Effector CD4-positive, alpha-beta T cell (primary cell): ENCODE measurements around the gene SCUBE3. TPM values are rescaled to one million over a fixed set of nuclear protein-coding genes. Genes with fewer than 3 reads are reported as not detected.

Experiments
- DNase-seq: peaks from one replicate; pipeline ENCODE4 v3.0.0-alpha.2; 2020
- total RNA-seq: gene quantifications from one replicate; lab custom pipeline; 2026; lab: John Stamatoyannopoulos, UW

SCUBE3 gene
- total RNA-seq = not detected

- no peak for DNase-seq
Observed at GRCh38 chr6:35213824-35214756, at the start of gene SCUBE3. SCUBE3 (plus strand) TSS chr6:35213956; CDS start chr6:35214419, 463 bp downstream.

GRCh38 chr6:35164277-35164676 is 49.5 kb upstream of the SCUBE3 start:
- no peak for DNase-seq

GRCh38 chr6:35164868-35165267 is 48.9 kb upstream of the SCUBE3 start:
- no peak for DNase-seq

DNA sequence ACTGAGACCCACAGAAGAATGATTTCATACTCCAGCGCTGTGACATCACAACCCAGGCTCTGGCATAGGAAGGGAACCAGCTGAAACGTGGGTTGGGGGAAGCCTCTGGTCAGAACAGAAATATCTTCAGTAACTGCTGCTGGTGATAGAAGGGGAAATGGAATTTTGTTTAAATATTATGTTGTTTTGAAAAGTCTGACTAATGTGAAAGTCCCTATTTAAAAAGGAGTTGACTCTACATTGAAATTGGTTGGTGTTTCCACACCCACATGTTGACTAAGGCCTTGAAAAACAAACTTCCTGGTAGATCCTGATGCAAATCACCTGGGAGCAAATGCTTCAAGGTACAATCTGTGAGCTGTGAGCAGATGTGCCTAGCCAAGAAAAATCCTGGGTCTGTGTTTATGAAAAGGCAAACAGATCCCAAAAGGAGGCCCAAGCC is 48.1 kb upstream of the SCUBE3 start:
- no peak for DNase-seq

DNA sequence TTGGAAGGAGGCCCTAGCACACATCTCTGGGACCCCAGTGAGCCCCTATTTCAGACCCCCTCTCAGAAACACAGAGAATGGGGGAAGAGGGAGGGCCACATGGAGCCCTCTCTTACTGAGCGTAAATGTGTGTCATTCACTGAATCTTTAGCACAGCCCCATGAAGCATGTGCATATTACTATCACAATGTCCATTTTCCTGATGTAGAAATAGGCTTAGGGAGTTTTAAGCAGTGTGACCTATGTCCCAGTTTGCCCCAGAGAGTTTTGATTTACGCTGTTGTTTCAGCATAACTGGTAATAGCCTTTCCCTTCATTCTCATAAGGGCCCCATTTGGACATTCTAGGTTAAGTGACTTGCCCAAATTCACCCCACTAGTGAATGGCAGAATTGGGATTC is 47.6 kb upstream of the SCUBE3 start:
- DNase-seq = no peak

- DNase-seq = no peak
Observed at GRCh38 chr6:35166520-35166919, 47.2 kb upstream of the SCUBE3 start.

DNA sequence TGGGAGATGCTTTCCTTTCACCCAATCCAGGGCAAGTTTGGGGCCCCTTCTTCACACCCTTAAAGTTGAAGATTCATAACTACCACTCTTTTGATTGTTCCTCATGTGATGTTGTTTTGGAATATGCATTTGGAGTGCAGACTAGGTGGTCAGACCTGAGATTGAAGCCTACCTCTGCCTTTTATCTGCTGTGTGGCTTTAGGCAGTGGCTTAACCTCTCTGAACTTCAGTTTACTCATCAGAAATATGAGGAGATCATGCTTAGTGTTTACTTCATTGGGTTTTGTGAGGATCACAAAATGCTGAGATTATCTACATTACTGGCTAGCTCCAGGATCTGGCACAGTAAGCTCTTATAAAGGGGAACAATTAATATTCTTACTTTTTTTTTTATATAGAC is 46.3 kb upstream of the SCUBE3 start:
- DNase-seq = no peak

DNA sequence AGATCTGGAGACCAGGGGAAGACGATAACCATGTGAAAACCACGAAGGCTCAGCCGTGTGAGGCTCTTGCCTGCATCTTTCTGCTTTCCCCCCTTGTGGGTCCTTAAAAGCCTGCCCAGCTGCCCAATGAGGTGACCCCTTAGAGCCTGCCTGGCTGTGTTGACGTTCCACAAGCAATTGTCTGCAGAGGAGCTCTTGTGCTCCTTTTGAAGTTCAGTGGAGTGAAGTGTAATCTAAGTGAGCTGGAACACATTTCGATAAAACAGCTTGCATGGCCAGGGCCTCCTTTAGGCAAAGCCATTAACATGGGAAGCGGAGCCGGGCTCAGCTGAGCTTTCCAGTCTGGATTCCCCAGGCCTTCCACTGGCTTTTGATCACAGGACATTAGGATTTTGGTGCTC is 45.3 kb upstream of the SCUBE3 start:
- DNase-seq = no peak

- DNase-seq = no peak
Observed at GRCh38 chr6:35170166-35170565, 43.6 kb upstream of the SCUBE3 start.

DNA sequence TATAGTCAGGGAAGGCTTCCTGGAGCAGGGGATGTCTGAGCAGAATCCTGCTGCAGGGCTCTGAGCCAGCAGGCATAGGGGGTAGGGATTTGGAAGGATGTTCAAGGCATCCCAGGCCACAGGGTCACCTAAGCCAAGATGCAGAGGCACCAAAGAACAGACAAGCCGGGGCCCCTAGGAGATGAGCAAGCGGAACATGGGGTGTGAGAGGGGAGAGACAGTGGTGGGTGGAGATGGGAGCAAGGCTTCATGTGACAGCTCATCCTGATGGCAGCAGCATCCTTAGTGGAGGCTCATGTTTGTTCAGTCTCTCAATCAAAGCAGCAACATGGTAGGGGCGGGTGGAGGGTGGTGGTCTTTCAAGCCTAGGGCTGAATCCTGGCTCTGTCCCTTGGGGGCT is 42.9 kb upstream of the SCUBE3 start:
- DNase-seq = no peak

- DNase-seq = no peak
Observed at GRCh38 chr6:35173044-35173426, 40.7 kb upstream of the SCUBE3 start.

- no peak for DNase-seq
Observed at GRCh38 chr6:35173427-35174087, 40.2 kb upstream of the SCUBE3 start.

GRCh38 chr6:35174088-35174434 is 39.7 kb upstream of the SCUBE3 start:
- DNase-seq = no peak

GRCh38 chr6:35174501-35174900 is 39.3 kb upstream of the SCUBE3 start:
- no peak for DNase-seq

GRCh38 chr6:35176301-35177024 is 37.3 kb upstream of the SCUBE3 start:
- DNase-seq = no peak

DNA sequence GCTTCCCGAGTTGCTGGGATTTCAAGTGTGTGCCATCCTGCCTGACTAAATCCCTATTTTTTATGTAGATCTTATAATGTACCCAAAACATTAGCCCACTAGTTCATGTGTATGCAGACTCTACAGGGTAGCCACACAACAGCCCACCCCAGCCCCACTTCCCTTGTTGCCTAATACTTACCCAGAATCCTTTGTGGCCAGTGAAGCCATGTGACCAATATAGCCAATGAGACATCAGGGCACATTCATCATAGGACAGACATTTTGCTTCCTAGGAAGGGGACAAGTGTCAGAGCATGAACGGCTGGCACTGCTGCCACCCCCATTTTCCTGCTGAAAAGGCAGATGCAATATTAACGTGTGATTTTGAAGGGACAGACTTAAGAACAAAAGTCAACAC is 36.6 kb upstream of the SCUBE3 start:
- no peak for DNase-seq

DNA sequence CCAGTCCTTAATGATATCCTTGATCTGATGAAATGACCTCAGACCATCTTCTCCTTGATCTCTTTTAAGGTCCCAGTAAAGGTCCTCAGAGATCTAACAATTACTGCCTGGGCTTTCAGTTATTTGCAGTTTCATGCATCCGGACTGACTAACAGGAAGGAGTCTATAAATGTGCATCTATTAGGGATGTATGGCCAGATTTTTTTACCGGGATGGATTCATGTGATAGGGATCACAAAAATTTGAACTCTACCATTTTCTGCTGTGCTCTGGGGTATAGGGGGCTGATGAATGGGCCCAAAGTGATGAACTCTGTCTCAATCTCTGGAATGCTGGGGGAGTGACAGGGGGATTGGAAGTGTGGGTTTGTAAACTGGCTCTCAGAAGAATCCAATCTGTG is 36.2 kb upstream of the SCUBE3 start:
- DNase-seq = no peak

GRCh38 chr6:35178012-35178411 is 35.7 kb upstream of the SCUBE3 start:
- DNase-seq = no peak

- no peak for DNase-seq
Observed at GRCh38 chr6:35178932-35179832, 34.6 kb upstream of the SCUBE3 start.

GRCh38 chr6:35179901-35180535 is 33.7 kb upstream of the SCUBE3 start:
- no peak for DNase-seq

- DNase-seq = no peak
Observed at GRCh38 chr6:35181308-35181932, 32.3 kb upstream of the SCUBE3 start.
